ENCODE measurements around the gene OBP2A. TPM values are rescaled to one million over a fixed set of nuclear protein-coding genes. Genes with fewer than 3 reads are reported as not detected.

The OBP2A gene
- total RNA-seq, 1 donor from 2014 or later: not detected

- peak overlapping the region; percentile 68 for H3K4me3 ChIP-seq (ENCODE audit: insufficient read depth, low read depth, low read length)
- TF ChIP-seq CTCF (IDR thresholded peaks at IDR 0.05; ENCODE audit: insufficient read depth, low read depth, low read length) (no peak), EZH2 (IDR thresholded peaks at IDR 0.05; ENCODE audit: insufficient read depth, low read length) (no peak)
- FAIRE-seq (no peak), DNase-seq (ENCODE audit: low read depth) (peak; percentile 38)
- Mint-ChIP-seq H3K27me3 (ENCODE audit: low read depth, unreplicated experiment) (no peaks in the 10 kb centered on the region), H3K36me3 (ENCODE audit: low read depth, unreplicated experiment) (peaks cover 11% of the 10 kb centered on the region), H3K9me3 (ENCODE audit: unreplicated experiment) (no peaks in the 10 kb centered on the region), H3K4me3 (ENCODE audit: unreplicated experiment) (peak overlapping the region; percentile 85), H3K4me1 (ENCODE audit: low read depth, unreplicated experiment) (peaks cover 7% of the 10 kb centered on the region), H3K27ac (ENCODE audit: unreplicated experiment) (no peak overlapping the region)
- no peaks in the 10 kb centered on the region for H3K36me3 ChIP-seq (ENCODE audit: insufficient read depth, low read length)
- peak overlapping the region; percentile 89 for H3K9ac ChIP-seq (ENCODE audit: low read length)
- no peaks in the 10 kb centered on the region for H3K9me3 ChIP-seq (ENCODE audit: insufficient read depth, low read depth, low read length)
- no peaks in the 10 kb centered on the region for H3K27me3 ChIP-seq (ENCODE audit: insufficient read depth, low read length)
- peak overlapping the region; percentile 87 for H2AFZ ChIP-seq (ENCODE audit: low read depth, low read length)
- peaks cover 27% of the 10 kb centered on the region for H3K79me2 ChIP-seq (ENCODE audit: insufficient read depth, low read length)
- peak overlapping the region; percentile 93 for H3K4me2 ChIP-seq (ENCODE audit: low read length)
- peaks cover 14% of the 10 kb centered on the region for H3K4me1 ChIP-seq (ENCODE audit: insufficient read depth, low read length)
- peaks cover 38% of the 10 kb centered on the region for H4K20me1 ChIP-seq (ENCODE audit: insufficient read depth, low read length)
- H3K27ac ChIP-seq (ENCODE audit: low read depth, low read length): no peak overlapping the region
These were observed 45.8 kb upstream of the OBP2A start for GRCh38 chr9:135500071-135500524.

DNA sequence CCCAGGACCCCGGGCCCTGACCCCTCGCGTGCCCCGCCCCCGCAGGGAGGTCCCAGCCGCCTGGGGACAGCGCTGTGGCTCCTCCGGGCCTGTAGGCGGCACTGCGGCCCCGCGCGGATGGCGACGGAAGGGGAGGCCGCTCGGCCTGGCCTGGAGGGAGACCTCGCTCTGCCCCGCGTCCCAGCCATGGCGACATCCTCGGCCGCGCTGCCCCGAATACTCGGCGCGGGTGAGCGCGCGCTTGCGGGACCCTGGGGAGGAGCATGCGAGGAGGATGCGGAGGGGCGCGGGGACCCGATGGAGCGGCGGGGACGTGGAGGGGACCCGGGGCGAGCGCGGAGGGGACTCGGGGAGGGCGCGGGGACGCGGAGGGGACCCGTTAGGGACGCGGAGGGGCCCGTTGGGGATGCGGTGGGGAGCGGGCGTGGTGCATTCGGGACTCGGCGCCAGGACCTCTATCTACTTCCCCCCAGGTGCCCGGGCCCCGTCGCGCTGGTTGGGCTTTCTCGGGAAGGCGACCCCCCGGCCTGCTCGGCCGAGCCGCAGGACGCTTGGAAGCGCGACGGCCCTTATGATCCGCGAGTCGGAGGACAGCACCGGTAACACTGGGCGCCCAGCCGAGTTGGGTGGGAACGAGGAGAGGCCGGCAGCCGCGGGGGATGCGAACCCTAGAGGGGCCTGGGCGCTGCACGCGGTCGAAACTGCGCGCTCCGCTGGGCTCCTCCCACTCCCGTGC, 45.2 kb upstream of the OBP2A start, which contains the start of gene MRPS2:
MRPS2 (plus strand) TSS at position 158 of the 736 bp plus-strand sequence; CDS start at position 187, 29 bp downstream.
- H3K27ac ChIP-seq (ENCODE audit: low read depth, low read length): peak within 1 kb of the TSS; percentile 66
- H3K79me2 ChIP-seq (ENCODE audit: insufficient read depth, low read length): peaks cover 27% of the 10 kb centered on the region
- no peaks in the 10 kb centered on the region for H3K9me3 ChIP-seq (ENCODE audit: insufficient read depth, low read depth, low read length)
- H4K20me1 ChIP-seq (ENCODE audit: insufficient read depth, low read length): peaks cover 41% of the 10 kb centered on the region
- H3K27ac Mint-ChIP-seq (ENCODE audit: unreplicated experiment): peak within 1 kb of the TSS; percentile 75
- no peaks in the 10 kb centered on the region for H3K27me3 Mint-ChIP-seq (ENCODE audit: low read depth, unreplicated experiment)
- peaks cover 7% of the 10 kb centered on the region for H3K4me1 Mint-ChIP-seq (ENCODE audit: low read depth, unreplicated experiment)
- H2AFZ ChIP-seq (ENCODE audit: low read depth, low read length): peak within 1 kb of the TSS; percentile 87
- H3K27me3 ChIP-seq (ENCODE audit: insufficient read depth, low read length): no peaks in the 10 kb centered on the region
- FAIRE-seq (no peak), DNase-seq (ENCODE audit: low read depth) (peak; percentile 73)
- peaks cover 14% of the 10 kb centered on the region for H3K4me1 ChIP-seq (ENCODE audit: insufficient read depth, low read length)
- H3K4me3 ChIP-seq (ENCODE audit: insufficient read depth, low read depth, low read length): peak within 1 kb of the TSS; percentile 68
- peak within 1 kb of the TSS; percentile 93 for H3K4me2 ChIP-seq (ENCODE audit: low read length)
- H3K4me3 Mint-ChIP-seq (ENCODE audit: unreplicated experiment): peak within 1 kb of the TSS; percentile 89
- peak within 1 kb of the TSS; percentile 89 for H3K9ac ChIP-seq (ENCODE audit: low read length)
- H3K36me3 Mint-ChIP-seq (ENCODE audit: low read depth, unreplicated experiment): peaks cover 11% of the 10 kb centered on the region
- TF ChIP-seq EZH2 (IDR thresholded peaks at IDR 0.05; ENCODE audit: insufficient read depth, low read length) (no peak), CTCF (IDR thresholded peaks at IDR 0.05; ENCODE audit: insufficient read depth, low read depth, low read length) (peak; percentile 37)
- no peaks in the 10 kb centered on the region for H3K9me3 Mint-ChIP-seq (ENCODE audit: unreplicated experiment)
- H3K36me3 ChIP-seq (ENCODE audit: insufficient read depth, low read length): no peaks in the 10 kb centered on the region
